ENCODE results near the gene G6PC1. TPM values are rescaled to one million over a fixed set of nuclear protein-coding genes. Genes with fewer than 3 reads are reported as not detected.
A peak's percentile ranks its signal among the peaks of the same experiment; 100 is the strongest.
"Not testable (repeated sequence)": the region's sequence is repeated elsewhere in the genome, so short reads cannot be mapped to it uniquely, and the experiment has no call there.

Gene G6PC1
- polyA plus RNA-seq, 12 donors, result 0.04 to 0.28 (median 0.16) TPM; not detected in 9

GRCh38 chr17:42901535-42902229 lies 1.1 kb downstream of the G6PC1 start:
- no peak for DNase-seq

GRCh38 chr17:42904110-42904469 lies 3.5 kb downstream of the G6PC1 start:
- no peak for DNase-seq

GRCh38 chr17:42906772-42907446 lies 6.3 kb downstream of the G6PC1 start:
- DNase-seq, result no peak

- no peak for DNase-seq
These were observed 8.5 kb downstream of the G6PC1 start for GRCh38 chr17:42908872-42909700.

GRCh38 chr17:42913522-42913921 lies 12.9 kb downstream of the G6PC1 start:
- no peak for DNase-seq

GRCh38 chr17:42913981-42914617 lies 13.5 kb downstream of the G6PC1 start:
- no peak for DNase-seq

- DNase-seq, result not testable (repeated sequence)
These were observed 14.7 kb downstream of the G6PC1 start for GRCh38 chr17:42915288-42915687.

- not testable (repeated sequence) for DNase-seq
These were observed 16.0 kb downstream of the G6PC1 start for GRCh38 chr17:42916388-42917235.

GRCh38 chr17:42917236-42917603 lies 16.6 kb downstream of the G6PC1 start:
- DNase-seq, result no peak

- no peak for DNase-seq
These were observed 18.4 kb downstream of the G6PC1 start for GRCh38 chr17:42918902-42919521.

GRCh38 chr17:42919522-42920077 lies 19.0 kb downstream of the G6PC1 start:
- DNase-seq, result not testable (repeated sequence)

- DNase-seq, result no peak
These were observed 19.7 kb downstream of the G6PC1 start for GRCh38 chr17:42920106-42920900.

- DNase-seq, result no peak
These were observed 20.3 kb downstream of the G6PC1 start for GRCh38 chr17:42920922-42921321.

- peak; percentile 41 for DNase-seq
These were observed 21.7 kb downstream of the G6PC1 start for GRCh38 chr17:42922294-42922693.

GRCh38 chr17:42923472-42923871 lies 22.9 kb downstream of the G6PC1 start:
- not testable (repeated sequence) for DNase-seq

- no peak for DNase-seq
These were observed 24.3 kb downstream of the G6PC1 start for GRCh38 chr17:42924891-42925290.

GRCh38 chr17:42928714-42929496 lies 28.3 kb downstream of the G6PC1 start:
- peak; percentile 35 for DNase-seq

- DNase-seq, result no peak
These were observed 28.9 kb downstream of the G6PC1 start for GRCh38 chr17:42929497-42929844.
